HepG2 (cell line): ENCODE data around the gene ARL2. TPM values are rescaled to one million over a fixed set of nuclear protein-coding genes. Genes with fewer than 3 reads are reported as not detected.

ENCODE experiments used
- AGO1 ChIP-seq: fragments of 200-400 bp; formaldehyde crosslinking; IDR thresholded peaks from 2 replicates; pipeline ENCODE4 v1.6.1; 2017; ENCODE audit warnings: mild to moderate bottlenecking, low read depth, low read length, moderate library complexity; ENCODE audit not compliant: poor library complexity, severe bottlenecking
- AHDC1 ChIP-seq: sonication (generic); formaldehyde crosslinking; IDR thresholded peaks from 2 replicates; pipeline ENCODE4 v1.5.1; 2020; ENCODE audit warnings: mild to moderate bottlenecking, missing genetic modification reagents, borderline replicate concordance
- ATF2 ChIP-seq: sonication (generic); formaldehyde crosslinking; IDR thresholded peaks from 2 replicates; pipeline ENCODE4 v1.4.0; 2020; ENCODE audit warnings: missing genetic modification reagents
- SOX13 ChIP-seq, 3 experiments: fragments of 450-650 bp in 1 of 3; sonication (generic) in 1 of 3; formaldehyde crosslinking in 1 of 3; IDR thresholded peaks in 2 of 3; conservative IDR thresholded peaks in 1 of 3; 2 replicates each; pipeline versions ENCODE4 v1.5.0 to v1.6.1; 2016 to 2020; ENCODE audit warnings: antibody characterized with exemption in 1 of 3, mild to moderate bottlenecking in 1 of 3, missing compliant biosample characterization in 1 of 3, missing genetic modification reagents in 1 of 3, moderate library complexity in 1 of 3
- THAP7 ChIP-seq: sonication (generic); formaldehyde crosslinking; IDR thresholded peaks from 2 replicates; pipeline ENCODE4 v1.8.1; 2023; ENCODE audit warnings: mild to moderate bottlenecking, missing genetic modification reagents
- U2AF2 ChIP-seq: fragments of 200-400 bp; formaldehyde crosslinking; IDR thresholded peaks from 2 replicates; pipeline ENCODE4 v1.6.1; 2017; ENCODE audit warnings: low read depth, mild to moderate bottlenecking, low read length
- ZHX1 ChIP-seq: sonication (generic); formaldehyde crosslinking; IDR thresholded peaks from 2 replicates; pipeline ENCODE4 v1.8.1; 2022; ENCODE audit warnings: low read depth, mild to moderate bottlenecking, missing genetic modification reagents
- ZNF562 ChIP-seq: sonication (generic); formaldehyde crosslinking; IDR thresholded peaks from 2 replicates; pipeline ENCODE4 v1.8.0; 2022; ENCODE audit warnings: missing genetic modification reagents, borderline replicate concordance
- ZNF704 ChIP-seq: sonication (generic); formaldehyde crosslinking; IDR thresholded peaks from 2 replicates; pipeline ENCODE4 v1.8.1; 2023; ENCODE audit warnings: mild to moderate bottlenecking, inconsistent platforms, moderate library complexity, missing genetic modification reagents, borderline replicate concordance
- ZNF710 ChIP-seq: sonication (generic); formaldehyde crosslinking; IDR thresholded peaks from 2 replicates; pipeline ENCODE4 v1.5.0; 2020; ENCODE audit warnings: mild to moderate bottlenecking, missing genetic modification reagents, borderline replicate concordance
- ZNF775 ChIP-seq: sonication (generic); formaldehyde crosslinking; IDR thresholded peaks from 2 replicates; pipeline ENCODE4 v1.4.0; 2020; ENCODE audit warnings: missing genetic modification reagents, mild to moderate bottlenecking, moderate library complexity, borderline replicate concordance
- ZNF784 ChIP-seq: sonication (generic); formaldehyde crosslinking; IDR thresholded peaks from 2 replicates; pipeline ENCODE4 v1.5.1; 2020; ENCODE audit warnings: missing genetic modification reagents, mild to moderate bottlenecking, borderline replicate concordance
- polyA plus RNA-seq, 8 experiments: library from polyadenylated mRNA; depleted of rRNA in 3 of 8; stranded (reverse) in 7 of 8; unstranded in 1 of 8; fragments of >200 nt; fragmentation: Illumina TruSeq in 4 of 8; extraction: Trizol in 4 of 8; gene quantifications; 2 replicates each; pipeline versions ENCODE4 v1.2.1 to v1.2.3, GENCODE V29; 2011 to 2016; ENCODE audit warnings: low read depth in 4 of 8, missing spikeins in 1 of 8, mixed read lengths in 1 of 8; ENCODE audit not compliant: insufficient read depth in 1 of 8
- total RNA-seq, 5 experiments: library from RNA; depleted of rRNA; stranded (reverse); fragments of >200 nt; fragmentation: Illumina TruSeq; extraction: Trizol; gene quantifications; 2 replicates each; pipeline ENCODE4 v1.2.3, GENCODE V29; 2016; ENCODE audit warnings: low read depth in 1 of 5

The ARL2 gene
- total and polyA plus RNA-seq, 2 of the 13 experiments (the other 11 are each of a cell fraction or from before 2014, with no cell fraction given), result 82.9 to 84.4 TPM

GRCh38 chr11:65058012-65058411, 44.1 kb downstream of the ARL2 start (continued):
- TF ChIP-seq AHDC1 (CRISPR knock-in tag) (0 out of 2 replicates have a peak, but pooled peaks have one; percentile 12), THAP7 (CRISPR knock-in tag) (no peak), U2AF2 (no peak), SOX13 (IDR thresholded peaks at IDR 0.05) (no peak), SOX13 (CRISPR knock-in tag; conservative IDR thresholded peaks at IDR 0.05 in 1 of 2, IDR thresholded peaks at IDR 0.05 in 1 of 2) (no peak), ZNF775 (CRISPR knock-in tag) (no peak), ZNF784 (CRISPR knock-in tag) (0 out of 2 replicates have a peak, but pooled peaks have one; percentile 16), ZNF704 (CRISPR knock-in tag) (no peak), ZNF562 (CRISPR knock-in tag) (no peak), ATF2 (no peak), ZNF710 (CRISPR knock-in tag) (peak; percentile 42; the same call in 1 of the 2 replicates), ZHX1 (CRISPR knock-in tag) (no peak), AGO1 (no peak)
